OCI-LY1 (cell line): Measurements from ENCODE around the gene SERPINI1.

ENCODE experiments used
- CTCF ChIP-seq: fragments of 200-600 bp; sonication (generic), shearing (Covaris generic); IDR thresholded peaks from 2 replicates; pipeline ENCODE4 v1.5.1; 2017; ENCODE audit warnings: mild to moderate bottlenecking, antibody characterized with exemption, low read length, moderate library complexity, mixed read lengths
- EZH2 ChIP-seq: fragments of 200-600 bp; sonication (generic), shearing (Covaris generic); IDR thresholded peaks from 2 replicates; pipeline ENCODE4 v1.8.0; 2017; ENCODE audit warnings: borderline replicate concordance, mixed run types, mild to moderate bottlenecking, antibody characterized with exemption, low read length, moderate library complexity, mixed read lengths

GRCh38 chr3:167858865-167859264, 123.3 kb downstream of the SERPINI1 start:
- no peak for TF ChIP-seq CTCF
- TF ChIP-seq EZH2 = no peak
